ENCODE results near the gene HP. TPM values are rescaled to one million over a fixed set of nuclear protein-coding genes. Genes with fewer than 3 reads are reported as not detected.
"Not testable (repeated sequence)": the region's sequence is repeated elsewhere in the genome, so short reads cannot be mapped to it uniquely, and the experiment has no call there.

HP gene
- total RNA-seq, 1 donor from 2014 or later, result 63.2 TPM

DNA sequence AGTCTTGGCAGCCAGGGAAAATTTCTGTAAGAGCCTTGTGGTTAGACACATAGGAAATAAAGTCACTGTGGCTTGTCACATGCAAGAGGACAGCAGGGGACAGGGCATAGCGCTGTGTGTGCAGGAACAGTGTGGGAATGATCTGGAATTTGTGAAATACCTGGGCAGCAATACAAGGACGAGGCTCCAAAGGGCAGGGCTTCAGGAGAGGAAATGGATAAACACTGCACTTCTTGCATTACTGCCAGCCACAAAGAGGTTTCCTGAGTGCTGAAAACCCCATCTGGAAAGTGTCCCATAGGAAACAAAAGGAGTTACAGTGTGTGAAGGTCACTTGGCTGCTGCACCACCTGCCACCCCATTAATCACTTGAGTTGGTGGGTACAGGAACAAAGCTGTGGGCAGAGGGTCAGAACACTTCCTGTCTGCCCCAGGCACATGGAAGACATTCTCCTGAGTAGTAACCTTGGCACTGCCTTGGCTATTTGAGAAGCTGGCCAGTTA is 12.1 kb upstream of the HP start:
- DNase-seq (ENCODE audit: low spot score), result no peak

DNA sequence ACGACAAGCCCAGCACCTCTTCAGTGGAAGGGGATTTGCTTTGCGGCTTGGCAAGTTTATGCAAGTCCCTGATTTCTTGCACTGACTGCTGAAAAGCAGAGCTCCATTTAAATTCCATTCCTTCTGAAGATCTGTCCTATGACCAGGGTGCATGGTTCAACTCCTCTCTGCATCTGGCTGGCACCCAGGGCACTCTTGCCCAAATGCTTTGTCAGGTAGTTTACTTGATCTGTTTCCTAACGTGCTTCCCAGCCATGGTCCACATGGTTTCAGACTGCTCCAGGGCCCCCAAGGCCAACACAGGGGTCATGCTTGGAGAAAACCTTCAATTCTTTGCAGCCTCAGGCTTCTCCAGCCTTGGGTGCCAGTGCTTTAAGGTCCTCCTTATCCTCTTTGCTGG is 11.2 kb upstream of the HP start:
- DNase-seq (ENCODE audit: low spot score), result no peak

GRCh38 chr16:72043539-72043938 is 10.8 kb upstream of the HP start:
- no peak for DNase-seq (ENCODE audit: low spot score)

DNA sequence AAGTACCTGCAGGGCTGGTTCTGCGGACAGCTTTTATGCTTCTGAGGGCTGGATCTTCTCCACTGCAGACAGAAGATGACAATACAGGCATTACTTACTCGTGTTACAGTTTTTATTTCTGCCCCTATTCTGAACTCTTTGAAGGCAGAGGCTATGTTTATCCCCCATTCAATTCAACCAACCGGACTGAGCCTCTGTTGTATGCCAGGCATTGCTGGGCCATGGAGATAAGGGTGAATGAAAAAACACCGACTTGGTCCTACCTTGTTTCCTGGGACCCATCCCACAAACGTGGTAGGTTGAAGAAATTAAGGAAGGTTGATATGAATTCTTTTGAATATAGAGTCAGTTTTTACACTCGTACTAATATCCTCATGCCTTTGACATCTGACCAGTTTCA is 10.0 kb upstream of the HP start:
- no peak for DNase-seq (ENCODE audit: low spot score)

GRCh38 chr16:72044825-72045359 is 9.4 kb upstream of the HP start:
- no peak for DNase-seq (ENCODE audit: low spot score)

DNA sequence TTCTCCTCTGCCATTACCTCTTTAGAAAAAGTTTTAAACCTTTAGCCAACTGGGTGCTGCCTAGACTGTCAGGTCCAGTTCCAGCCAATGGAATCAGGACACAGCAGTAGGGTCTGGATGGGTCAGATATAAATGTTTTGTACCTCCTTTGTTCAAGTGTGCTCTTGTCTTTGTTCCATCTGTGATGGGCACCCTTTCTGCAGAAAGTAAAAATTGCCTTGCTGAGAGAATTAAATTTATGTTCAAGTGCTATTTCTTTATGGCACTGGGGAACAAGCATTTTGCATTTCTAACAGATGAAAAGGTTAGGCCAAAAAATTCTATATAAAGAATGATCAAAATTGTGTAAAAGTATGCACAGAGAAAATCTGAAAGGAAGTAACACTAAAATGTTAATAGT is 5.2 kb upstream of the HP start:
- DNase-seq (ENCODE audit: low spot score), result no peak

DNA sequence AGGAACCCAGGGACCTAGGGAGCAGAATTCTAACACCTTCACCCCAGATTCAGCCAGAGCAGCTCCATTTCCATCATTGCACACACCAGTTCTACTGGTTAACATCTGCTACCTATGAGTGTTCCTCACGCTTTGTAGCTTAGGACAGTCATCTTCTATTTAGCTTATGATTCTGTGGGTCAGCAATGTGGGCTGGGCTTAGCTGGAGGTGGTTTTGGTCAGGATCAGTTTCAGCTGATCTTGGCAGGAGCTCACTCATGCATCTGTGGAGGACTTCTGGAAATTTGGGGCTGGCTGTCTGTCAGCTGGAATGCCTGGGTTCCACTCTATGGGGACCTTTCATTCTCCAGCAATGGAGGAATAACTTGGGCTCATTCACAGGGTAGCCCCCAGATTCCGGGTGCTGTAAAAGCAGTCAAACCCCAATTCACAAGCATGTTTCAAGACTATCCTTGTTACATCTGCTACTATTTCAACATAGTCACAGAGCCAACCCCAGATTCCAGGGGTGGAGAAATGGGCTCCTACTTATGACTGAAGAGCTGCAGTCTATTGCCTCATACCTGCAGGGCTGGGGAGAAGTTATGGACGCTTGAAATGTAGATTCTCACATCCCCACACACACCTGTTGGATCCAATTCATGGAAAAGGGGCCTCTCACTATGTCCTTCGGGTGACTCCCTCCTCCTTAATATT is 3.4 kb upstream of the HP start:
- no peak for DNase-seq (ENCODE audit: low spot score)

- DNase-seq (ENCODE audit: low spot score), result no peak
Observed at GRCh38 chr16:72051818-72052217, 2.5 kb upstream of the HP start.

- DNase-seq (ENCODE audit: low spot score), result no peak
Observed at GRCh38 chr16:72055911-72056310, 1.6 kb downstream of the HP start.

DNA sequence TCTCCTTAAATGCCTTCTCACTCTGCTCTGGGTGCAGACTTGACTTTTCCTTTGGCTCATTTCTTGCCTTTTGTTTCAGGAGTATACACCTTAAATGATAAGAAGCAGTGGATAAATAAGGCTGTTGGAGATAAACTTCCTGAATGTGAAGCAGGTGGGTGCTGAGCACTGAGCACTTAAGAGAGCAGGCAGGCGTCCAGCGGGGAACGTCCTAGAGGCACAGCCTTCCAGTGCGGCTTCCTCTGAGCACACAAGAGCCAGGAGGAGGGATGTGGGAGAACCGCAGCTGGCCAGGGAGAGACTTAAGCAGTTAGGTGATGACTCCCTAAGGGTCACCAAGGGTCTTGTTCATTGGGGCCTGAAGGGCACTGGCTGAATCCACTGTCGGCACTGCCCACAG is 3.0 kb downstream of the HP start:
- DNase-seq (ENCODE audit: low spot score), result not testable (repeated sequence)

GRCh38 chr16:72059060-72059459 is 4.8 kb downstream of the HP start:
- DNase-seq (ENCODE audit: low spot score), result not testable (repeated sequence)

GRCh38 chr16:72060405-72060804 is 6.1 kb downstream of the HP start:
- no peak for DNase-seq (ENCODE audit: low spot score)

- no peak for DNase-seq (ENCODE audit: low spot score)
Observed at GRCh38 chr16:72061564-72061963, 7.3 kb downstream of the HP start.

DNA sequence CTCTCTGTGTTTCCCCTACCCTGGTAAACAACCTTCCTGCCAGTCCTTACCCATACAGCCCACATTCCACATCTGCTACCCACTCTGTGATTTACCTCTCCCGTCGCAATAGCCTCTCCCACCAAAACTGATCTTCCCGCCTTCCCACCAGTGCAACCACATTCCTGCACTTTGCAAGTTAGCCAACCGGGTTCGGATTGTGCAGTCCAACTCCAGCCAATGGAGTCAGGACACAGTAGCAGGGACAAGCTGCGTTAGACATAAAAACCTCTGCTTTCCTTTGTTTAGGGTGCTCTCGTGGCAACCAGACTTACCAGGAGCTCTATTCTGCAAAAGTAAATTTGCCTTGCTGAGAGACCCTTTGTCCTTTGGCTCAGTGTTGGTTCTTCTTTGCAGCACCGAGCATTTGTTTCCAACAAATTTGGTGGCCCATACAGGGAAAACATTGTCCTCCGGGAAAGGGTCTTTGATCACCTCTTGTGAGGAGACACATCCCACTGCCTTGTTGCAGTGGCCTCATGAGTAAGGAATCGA is 10.1 kb downstream of the HP start:
- no peak for DNase-seq (ENCODE audit: low spot score)

- DNase-seq (ENCODE audit: low spot score), result no peak
Observed at GRCh38 chr16:72066747-72067146, 12.4 kb downstream of the HP start.

- DNase-seq (ENCODE audit: low spot score), result no peak
Observed at GRCh38 chr16:72068930-72069329, 14.6 kb downstream of the HP start.

DNA sequence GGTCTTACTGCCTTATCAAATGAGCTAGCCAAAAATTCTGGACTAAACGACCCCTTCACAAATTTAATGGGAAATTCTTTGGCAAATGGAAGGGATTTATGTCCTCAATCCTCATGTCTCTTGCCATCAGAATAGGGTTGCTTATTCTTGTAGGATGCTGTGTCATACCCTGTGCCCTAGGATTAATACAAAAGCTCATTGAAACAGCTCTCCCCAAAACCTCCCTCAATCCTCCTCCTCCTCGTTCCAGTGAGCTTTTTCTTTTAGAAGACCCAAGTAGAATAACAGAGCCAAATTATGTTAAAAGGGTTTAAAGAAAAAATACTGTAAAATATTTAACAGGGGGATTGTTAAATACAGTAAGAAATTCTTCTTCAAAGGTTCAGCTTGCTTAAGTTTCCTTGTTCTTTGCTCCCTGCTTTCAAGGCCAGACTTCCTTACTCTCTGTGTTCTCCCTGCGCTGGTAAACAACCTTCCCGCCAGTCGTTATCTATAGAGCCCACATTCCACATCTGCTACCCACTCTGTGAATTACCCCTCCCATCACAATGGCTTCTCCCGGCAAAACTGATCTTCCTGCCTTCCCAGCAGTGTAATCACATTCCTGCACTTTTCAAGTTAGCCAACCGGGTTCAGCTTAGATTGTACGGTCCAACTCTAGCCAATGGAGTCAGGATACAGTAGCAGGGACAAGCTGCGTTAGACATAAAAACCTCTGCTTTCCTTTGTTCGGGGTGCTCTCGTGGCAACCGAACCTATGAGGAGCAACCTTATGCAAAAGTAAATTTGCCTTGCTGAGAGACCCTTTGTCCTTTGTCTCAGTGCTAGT is 18.4 kb downstream of the HP start:
- DNase-seq (ENCODE audit: low spot score), result no peak

DNA sequence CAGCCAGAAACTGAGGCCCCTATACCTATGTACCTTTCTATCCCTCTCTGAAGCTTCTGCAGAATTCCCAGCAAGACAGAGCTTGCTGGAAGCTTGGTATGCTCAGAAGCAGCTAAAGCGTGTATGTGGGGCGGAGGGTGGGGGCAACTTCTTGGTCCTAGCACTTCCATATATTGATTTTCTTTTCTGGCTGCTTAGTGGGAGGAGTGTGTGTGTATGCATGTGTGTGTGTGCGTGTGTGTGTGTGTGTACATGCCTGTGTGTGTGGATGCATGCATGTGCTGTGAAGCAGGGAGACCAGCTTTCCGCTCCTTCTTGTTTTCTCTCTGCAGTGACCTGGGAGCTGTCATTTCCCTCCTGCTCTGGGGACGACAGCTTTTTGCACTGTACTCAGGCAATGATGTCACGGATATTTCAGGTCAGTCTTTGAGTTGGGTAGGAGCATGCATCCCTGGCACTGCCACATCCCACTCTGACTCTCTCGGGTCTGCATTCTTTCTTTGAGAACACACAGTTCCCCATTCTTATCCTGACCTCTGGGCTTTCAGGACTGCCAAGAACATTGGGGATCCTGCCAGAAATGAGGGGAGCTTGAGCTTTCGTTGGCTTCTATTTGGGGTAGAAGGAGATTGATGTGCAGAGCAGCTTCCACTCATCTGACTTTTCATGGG is 19.4 kb downstream of the HP start:
- no peak for DNase-seq (ENCODE audit: low spot score)

DNA sequence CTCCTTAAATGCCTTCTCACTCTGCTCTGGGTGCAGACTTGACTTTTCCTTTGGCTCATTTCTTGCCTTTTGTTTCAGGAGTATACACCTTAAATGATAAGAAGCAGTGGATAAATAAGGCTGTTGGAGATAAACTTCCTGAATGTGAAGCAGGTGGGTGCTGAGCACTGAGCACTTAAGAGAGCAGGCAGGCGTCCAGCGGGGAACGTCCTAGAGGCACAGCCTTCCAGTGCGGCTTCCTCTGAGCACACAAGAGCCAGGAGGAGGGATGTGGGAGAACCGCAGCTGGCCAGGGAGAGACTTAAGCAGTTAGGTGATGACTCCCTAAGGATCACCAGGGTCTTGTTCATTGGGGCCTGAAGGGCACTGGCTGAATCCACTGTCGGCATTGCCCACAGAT is 20.8 kb downstream of the HP start:
- not testable (repeated sequence) for DNase-seq (ENCODE audit: low spot score)

DNA sequence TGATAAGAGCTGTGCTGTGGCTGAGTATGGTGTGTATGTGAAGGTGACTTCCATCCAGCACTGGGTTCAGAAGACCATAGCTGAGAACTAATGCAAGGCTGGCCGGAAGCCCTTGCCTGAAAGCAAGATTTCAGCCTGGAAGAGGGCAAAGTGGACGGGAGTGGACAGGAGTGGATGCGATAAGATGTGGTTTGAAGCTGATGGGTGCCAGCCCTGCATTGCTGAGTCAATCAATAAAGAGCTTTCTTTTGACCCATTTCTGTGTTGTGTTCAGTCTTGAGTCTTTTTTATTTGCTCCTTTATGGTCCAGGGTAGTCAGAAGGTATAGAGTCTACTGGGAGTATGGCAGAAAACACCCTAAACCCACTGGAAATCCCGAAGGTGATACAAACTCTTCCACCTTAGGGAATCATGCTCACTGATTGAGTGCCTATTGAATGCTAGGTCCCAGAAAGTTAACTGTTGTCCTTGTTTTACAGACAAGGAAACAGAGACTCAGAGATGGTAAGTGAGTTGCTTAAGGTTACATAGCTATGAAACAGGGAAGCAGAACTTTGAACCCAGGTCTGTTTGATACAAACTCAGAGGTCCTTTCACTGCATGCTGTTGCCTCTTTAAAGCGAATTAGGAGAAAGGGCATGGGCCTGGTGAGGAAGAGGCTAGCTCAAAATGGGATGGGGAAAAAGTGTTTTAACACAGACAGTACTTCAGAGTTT is 22.8 kb downstream of the HP start:
- DNase-seq (ENCODE audit: low spot score), result not testable (repeated sequence)
